ENCODE results near the gene HES6.

Gene HES6

GRCh38 chr2:238203094-238203972, 36.5 kb downstream of the HES6 start, which contains the start of gene ILKAP:
TSS of gene ILKAP (minus strand) at chr2:238203695. CDS start at chr2:238203553, 142 bp downstream.
- ChIA-PET POLR2A (interaction anchor here (0.5 to 3.1 kb wide), 9 partner anchors 8 to 495 kb away, joined by 3 to 11 read pairs (median 4); partner anchors contain the start of gene HES6), CTCF (no interaction called here)
- peak; percentile 99 for DNase-seq (ENCODE audit: extremely low spot score)
- TF ChIP-seq ARNT (IDR thresholded peaks at IDR 0.05), result no peak
- no peak for TF ChIP-seq PKNOX1 (IDR thresholded peaks at IDR 0.05)
- peak; percentile 91 for TF ChIP-seq L3MBTL2 (conservative IDR thresholded peaks at IDR 0.05)
- TF ChIP-seq ELF4 (IDR thresholded peaks at IDR 0.05), result no peak

GRCh38 chr2:238202326-238203093, 37.3 kb downstream of the HES6 start:
- DNase-seq (ENCODE audit: extremely low spot score), result peak; percentile 19
- ChIA-PET CTCF (no interaction called here), POLR2A (interaction anchor here (1.6 to 3.1 kb wide), 2 partner anchors 14 to 37 kb away, joined by 4 to 11 read pairs; partner anchors contain the start of gene HES6)
- TF ChIP-seq FOXM1 (IDR thresholded peaks at IDR 0.05; ENCODE audit: borderline replicate concordance) (no peak), PKNOX1 (IDR thresholded peaks at IDR 0.05) (no peak), LEF1 (IDR thresholded peaks at IDR 0.05; ENCODE audit: borderline replicate concordance) (no peak), FOXA1 (IDR thresholded peaks at IDR 0.05) (no peak), SUZ12 (IDR thresholded peaks at IDR 0.05) (no peak), ARNT (IDR thresholded peaks at IDR 0.05) (no peak), FOXK2 (IDR thresholded peaks at IDR 0.05) (no peak), BHLHE40 (IDR thresholded peaks at IDR 0.05; ENCODE audit: borderline replicate concordance) (no peak), TARDBP (IDR thresholded peaks at IDR 0.05) (no peak), CTBP1 (IDR thresholded peaks at IDR 0.05; ENCODE audit: borderline replicate concordance) (no peak), NFRKB (IDR thresholded peaks at IDR 0.05) (no peak), L3MBTL2 (conservative IDR thresholded peaks at IDR 0.05) (no peak), SP1 (IDR thresholded peaks at IDR 0.05) (no peak), HDGF (IDR thresholded peaks at IDR 0.05; ENCODE audit: borderline replicate concordance) (no peak), ZNF384 (IDR thresholded peaks at IDR 0.05) (no peak), ELF4 (IDR thresholded peaks at IDR 0.05) (no peak)

- POLR2A ChIA-PET, result no interaction called here
- no peak for DNase-seq (ENCODE audit: extremely low spot score)
- CTCF ChIA-PET, result interaction anchor here (0.7 kb wide), 1 partner anchor 19 kb away, joined by 7 read pairs; no protein-coding TSS in a partner anchor
- no peak for TF ChIP-seq CTBP1 (IDR thresholded peaks at IDR 0.05; ENCODE audit: borderline replicate concordance)
- no peak for TF ChIP-seq FOXK2 (IDR thresholded peaks at IDR 0.05)
Measured at GRCh38 chr2:238190445-238190844, 49.4 kb downstream of the HES6 start.

Measured in HEK293T (cell line).